Smooth muscle cell (in vitro differentiated cells): ENCODE data around the gene SH3BP1. TPM values are rescaled to one million over a fixed set of nuclear protein-coding genes. Genes with fewer than 3 reads are reported as not detected.
"Not testable (repeated sequence)": the region's sequence is repeated elsewhere in the genome, so short reads cannot be mapped to it uniquely, and the experiment has no call there.

Source experiments
- DNase-seq: peaks from one replicate; lab custom pipeline; 2025; ENCODE audit not compliant: unreplicated experiment; lab: John Stamatoyannopoulos, UW
- H2AFZ ChIP-seq: fragments of 200-600 bp; sonication (generic); 2 replicates; pipeline ENCODE4 v1.6.0; 2016; ENCODE audit warnings: antibody characterized with exemption, low read depth, mild to moderate bottlenecking
- H3F3A ChIP-seq: fragments of 200-600 bp; sonication (generic); 2 replicates; pipeline ENCODE4 v1.6.0; 2017; ENCODE audit warnings: antibody characterized with exemption, low read depth
- H3K27ac ChIP-seq: fragments of 200-600 bp; sonication (generic); 2 replicates; pipeline ENCODE4 v1.5.1; 2016; ENCODE audit warnings: low read depth, mild to moderate bottlenecking
- H3K27me3 ChIP-seq: fragments of 200-600 bp; sonication (generic); 2 replicates; pipeline ENCODE4 v1.6.1; 2016; ENCODE audit warnings: low read depth, mild to moderate bottlenecking
- H3K36me3 ChIP-seq: fragments of 200-600 bp; sonication (generic); 2 replicates; pipeline ENCODE4 v1.5.1; 2016; ENCODE audit warnings: low read depth
- H3K4me1 ChIP-seq: fragments of 200-600 bp; sonication (generic); 2 replicates; pipeline ENCODE4 v1.5.1; 2016; ENCODE audit warnings: low read depth
- H3K4me2 ChIP-seq: fragments of 200-600 bp; sonication (generic); 2 replicates; pipeline ENCODE4 v1.6.0; 2016; ENCODE audit warnings: mild to moderate bottlenecking
- H3K4me3 ChIP-seq: fragments of 200-600 bp; sonication (generic); 2 replicates; pipeline ENCODE4 v1.5.1; 2016; ENCODE audit warnings: mild to moderate bottlenecking
- H3K79me2 ChIP-seq: fragments of 200-600 bp; sonication (generic); 2 replicates; pipeline ENCODE4 v1.6.0; 2016; ENCODE audit warnings: low read depth, mild to moderate bottlenecking
- H3K9ac ChIP-seq: fragments of 200-600 bp; sonication (generic); 2 replicates; pipeline ENCODE4 v1.6.0; 2016; ENCODE audit warnings: low read depth
- H3K9me3 ChIP-seq: fragments of 200-600 bp; sonication (generic); replicated peaks from 2 replicates; pipeline ENCODE4 v1.5.1; 2016; ENCODE audit warnings: low read depth
- H4K20me1 ChIP-seq: fragments of 200-600 bp; sonication (generic); 2 replicates; pipeline ENCODE4 v1.6.0; 2016; ENCODE audit warnings: low read depth
- WGBS: methylation state at CpG from one replicate; pipeline ENCODE4 v1.1.7; 2016; ENCODE audit warnings: low lambda C conversion rate; 5-methylcytosine and 5-hydroxymethylcytosine counted together
- polyA plus RNA-seq: library from polyadenylated mRNA; unstranded; fragments of >200 nt; fragmentation: Nextera tagmentation; extraction: Ambion mirVana; gene quantifications from 2 replicates; pipeline ENCODE4 v1.2.1, GENCODE V29; 2016
- total RNA-seq: library from RNA; depleted of rRNA; stranded (reverse); fragments of >200 nt; gene quantifications from 2 replicates; pipeline ENCODE4 v1.2.3, GENCODE V29; 2014
- TF ChIP-seq, protein P1 (sequence below): fragments of 200-600 bp; sonication (generic); IDR thresholded peaks from 2 replicates; pipeline ENCODE4 v1.5.1; 2017; ENCODE audit warnings: borderline replicate concordance, mild to moderate bottlenecking, antibody characterized with exemption; ENCODE audit not compliant: insufficient read depth, poor library complexity, severe bottlenecking

The SH3BP1 gene
- total and polyA plus RNA-seq, 2 experiments from 2014 or later = 16.6 to 20.4 TPM

DNA sequence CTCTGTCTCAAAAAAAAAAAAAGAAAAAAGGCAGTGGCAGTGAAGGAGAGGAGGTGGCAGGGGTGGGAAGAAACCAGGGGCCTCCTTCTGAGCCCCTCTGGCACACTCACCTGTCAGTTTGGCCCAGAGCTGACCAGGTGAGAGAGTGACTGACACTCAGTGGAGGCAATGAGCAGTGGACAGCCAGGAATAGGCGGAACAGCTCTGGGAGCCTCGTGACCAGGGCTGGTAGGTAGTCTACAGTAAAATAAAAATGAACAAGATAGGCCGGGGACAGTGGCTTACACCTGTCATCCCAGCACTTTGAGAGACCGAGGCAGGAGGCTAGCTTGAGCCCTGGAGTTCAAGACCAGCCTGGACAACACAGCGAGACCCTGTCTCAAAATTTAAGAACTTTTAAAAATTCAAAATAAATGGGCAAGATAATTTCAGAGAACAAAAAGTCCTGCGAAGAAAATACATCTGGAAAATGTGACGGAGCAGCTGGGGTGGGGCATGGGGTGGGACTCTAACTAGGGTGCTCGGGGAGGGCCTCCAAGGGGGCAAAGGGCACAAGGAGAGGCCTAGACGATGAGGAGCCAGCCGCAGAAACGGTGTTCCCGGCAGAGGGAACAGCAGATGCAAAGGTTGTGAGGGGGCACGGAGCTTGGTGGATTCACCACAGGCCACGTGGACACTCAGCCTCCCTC lies 15.2 kb downstream of the SH3BP1 start:
- no peak for DNase-seq
- Histone ChIP-seq H3K9ac (no peak overlapping the region), H2AFZ (no peak overlapping the region), H3K9me3 (no peaks in the 10 kb centered on the region), H3K4me1 (peaks cover 10% of the 10 kb centered on the region), H3K4me2 (no peak overlapping the region), H3K36me3 (no peaks in the 10 kb centered on the region), H3K27ac (no peak overlapping the region), H3K27me3 (no peaks in the 10 kb centered on the region), H3K79me2 (peaks cover 6% of the 10 kb centered on the region), H3K4me3 (no peak overlapping the region), H3F3A (no peaks in the 10 kb centered on the region), H4K20me1 (peaks cover 4% of the 10 kb centered on the region)
- WGBS = 95% methylated on average over 14 of the region's 14 CpGs
- TF ChIP-seq, protein P1, sequence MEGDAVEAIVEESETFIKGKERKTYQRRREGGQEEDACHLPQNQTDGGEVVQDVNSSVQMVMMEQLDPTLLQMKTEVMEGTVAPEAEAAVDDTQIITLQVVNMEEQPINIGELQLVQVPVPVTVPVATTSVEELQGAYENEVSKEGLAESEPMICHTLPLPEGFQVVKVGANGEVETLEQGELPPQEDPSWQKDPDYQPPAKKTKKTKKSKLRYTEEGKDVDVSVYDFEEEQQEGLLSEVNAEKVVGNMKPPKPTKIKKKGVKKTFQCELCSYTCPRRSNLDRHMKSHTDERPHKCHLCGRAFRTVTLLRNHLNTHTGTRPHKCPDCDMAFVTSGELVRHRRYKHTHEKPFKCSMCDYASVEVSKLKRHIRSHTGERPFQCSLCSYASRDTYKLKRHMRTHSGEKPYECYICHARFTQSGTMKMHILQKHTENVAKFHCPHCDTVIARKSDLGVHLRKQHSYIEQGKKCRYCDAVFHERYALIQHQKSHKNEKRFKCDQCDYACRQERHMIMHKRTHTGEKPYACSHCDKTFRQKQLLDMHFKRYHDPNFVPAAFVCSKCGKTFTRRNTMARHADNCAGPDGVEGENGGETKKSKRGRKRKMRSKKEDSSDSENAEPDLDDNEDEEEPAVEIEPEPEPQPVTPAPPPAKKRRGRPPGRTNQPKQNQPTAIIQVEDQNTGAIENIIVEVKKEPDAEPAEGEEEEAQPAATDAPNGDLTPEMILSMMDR = no peak

GRCh38 chr22:37655252-37655563 lies 15.7 kb downstream of the SH3BP1 start:
- no peak overlapping the region for H3K27ac ChIP-seq
- peaks cover 9% of the 10 kb centered on the region for H4K20me1 ChIP-seq
- WGBS = 100% methylated on average over 6 of the region's 17 CpGs
- H3F3A ChIP-seq = no peaks in the 10 kb centered on the region
- no peaks in the 10 kb centered on the region for H3K27me3 ChIP-seq
- peaks cover 10% of the 10 kb centered on the region for H3K79me2 ChIP-seq
- no peak overlapping the region for H3K4me2 ChIP-seq
- H3K9me3 ChIP-seq = no peaks in the 10 kb centered on the region
- no peak overlapping the region for H3K9ac ChIP-seq
- TF ChIP-seq, protein P1 = no peak
- no peak for DNase-seq
- no peak overlapping the region for H2AFZ ChIP-seq
- H3K4me1 ChIP-seq = peaks cover 12% of the 10 kb centered on the region
- no peaks in the 10 kb centered on the region for H3K36me3 ChIP-seq
- no peak overlapping the region for H3K4me3 ChIP-seq

DNA sequence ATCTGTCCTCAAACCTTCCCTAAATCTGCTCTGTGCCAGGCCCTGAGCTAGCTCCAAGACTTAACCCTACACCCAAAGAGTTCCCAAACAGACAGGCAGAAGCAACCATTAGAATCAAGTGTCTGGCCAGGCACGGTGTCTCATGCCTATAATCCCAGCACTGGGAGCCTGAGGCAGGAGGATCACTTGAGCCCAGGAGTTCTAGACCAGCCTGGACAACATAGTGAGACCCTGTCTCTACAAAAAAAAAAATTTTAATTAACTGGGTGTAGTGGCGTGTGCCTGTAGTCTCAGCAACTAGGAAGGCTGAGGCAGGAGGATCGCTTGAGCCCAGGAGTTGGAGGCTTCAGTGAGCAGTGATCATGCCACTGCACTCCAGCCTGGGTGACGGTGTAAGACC lies 17.1 kb downstream of the SH3BP1 start:
- H3K36me3 ChIP-seq, DNase-seq, H3K9me3 ChIP-seq, H3K4me2 ChIP-seq, H3K4me3 ChIP-seq, H3F3A ChIP-seq, H3K27me3 ChIP-seq, H2AFZ ChIP-seq, H3K9ac ChIP-seq: not testable (repeated sequence)
- peaks cover 12% of the 10 kb centered on the region for H3K4me1 ChIP-seq
- peak overlapping the region; percentile 5 for H3K27ac ChIP-seq
- WGBS = 93% methylated on average over 4 of the region's 4 CpGs
- H3K79me2 ChIP-seq = peaks cover 15% of the 10 kb centered on the region
- H4K20me1 ChIP-seq = peaks cover 21% of the 10 kb centered on the region

GRCh38 chr22:37657590-37658132 lies 18.2 kb downstream of the SH3BP1 start:
- Histone ChIP-seq H3F3A (no peaks in the 10 kb centered on the region), H4K20me1 (peaks cover 27% of the 10 kb centered on the region), H3K4me2 (peak overlapping the region; percentile 92), H3K79me2 (peaks cover 23% of the 10 kb centered on the region), H3K9ac (peak overlapping the region; percentile 29), H3K36me3 (no peaks in the 10 kb centered on the region), H3K27me3 (no peaks in the 10 kb centered on the region), H3K9me3 (no peaks in the 10 kb centered on the region), H3K27ac (peak overlapping the region; percentile 76), H3K4me1 (peaks cover 12% of the 10 kb centered on the region), H2AFZ (no peak overlapping the region), H3K4me3 (peak overlapping the region; percentile 58)
- DNase-seq = no peak
- 18% methylated on average over 6 of the region's 6 CpGs for WGBS
- TF ChIP-seq, protein P1 = no peak
